ENCODE measurements around the gene RPL11.

- TF ChIP-seq EP300 (IDR thresholded peaks at IDR 0.05; ENCODE audit: borderline replicate concordance) (no peak), RAD21 (IDR thresholded peaks at IDR 0.05; ENCODE audit: low read depth) (peak; percentile 32), CREB1 (IDR thresholded peaks at IDR 0.05; ENCODE audit: low read depth) (no peak), TAF1 (IDR thresholded peaks at IDR 0.05; ENCODE audit: low read depth) (no peak), YY1 (IDR thresholded peaks at IDR 0.05; ENCODE audit: low read depth) (no peak), FOXM1 (IDR thresholded peaks at IDR 0.05; ENCODE audit: borderline replicate concordance, low read depth) (no peak), CEBPB (IDR thresholded peaks at IDR 0.05) (no peak), TCF12 (IDR thresholded peaks at IDR 0.05; ENCODE audit: low read depth) (no peak)
These were observed 26.9 kb downstream of the RPL11 start for GRCh38 chr1:23718482-23718881.
